Pancreas (tissue), 10 donors: ENCODE results near the gene CCDC15. TPM values are rescaled to one million over a fixed set of nuclear protein-coding genes. Genes with fewer than 3 reads are reported as not detected.

Experiments used
- ATAC-seq, 4 donors: fragments of 200-7000 bp; cut with Tn5 transposase; one replicate each; pipeline versions ENCODE4 v1.8.0 to v1.9.1; 2020; ENCODE audit warnings: mild to moderate bottlenecking in 4 of 4, moderate library complexity in 4 of 4
- DNase-seq, 6 donors: peaks; one replicate each; pipeline ENCODE4 v3.0.0-alpha.2; 2020
- FAIRE-seq: peaks from 2 replicates; lab custom pipeline; 2012; peaks lifted over from hg19 to GRCh38; lab: Jason Lieb, UNC
- H3K27ac ChIP-seq, 4 donors: fragments of 200-600 bp; sonication (generic); 1 replicate in 3 of 4; 2 replicates in 1 of 4; pipeline versions ENCODE4 v1.5.0 to v1.8.0; 2020
- H3K27me3 ChIP-seq, 4 donors: fragments of 200-600 bp; one replicate each; pipeline ENCODE4 v1.8.0; 2021
- H3K36me3 ChIP-seq, 3 donors: fragments of 200-600 bp; sonication (generic) in 1 of 3; one replicate each; pipeline versions ENCODE4 v1.5.0 to v1.8.0; 2020 to 2021
- H3K4me1 ChIP-seq, 3 donors: fragments of 200-600 bp; one replicate each; pipeline ENCODE4 v1.8.0; 2021
- H3K4me3 ChIP-seq, 4 donors: fragments of 200-600 bp; sonication (generic) in 2 of 4; one replicate each; pipeline versions ENCODE4 v1.5.0 to v1.8.0; 2020 to 2021
- H3K9me3 ChIP-seq, 4 donors: fragments of 200-600 bp; one replicate each; pipeline ENCODE4 v1.8.0; 2021
- WGBS, 2 donors: extraction: QIAGEN DNeasy Blood & Tissue Kit; methylation state at CpG; one replicate each; pipeline ENCODE4 v1.1.7; 2013; 5-methylcytosine and 5-hydroxymethylcytosine counted together
- intact Hi-C, 3 donors: fragments of 100-400 bp; cut with DNase I; formaldehyde crosslinking; loops; one replicate each; pipeline versions ENCODE4 v1.11.1 to v1.14.2; 2022
- polyA plus RNA-seq, 2 donors: library from polyadenylated mRNA; stranded (reverse); fragments of 200-250 nt; gene quantifications; one replicate each; pipeline ENCODE4 v1.2.3, GENCODE V29; 2013
- total RNA-seq, 6 donors: library from RNA; stranded (reverse); fragmentation: NEBNext Ultra II Directional in 4 of 6; extraction: Animal tissue kit (Norgen Biotek cat#: 25700) in 4 of 6; gene quantifications; one replicate each; pipeline versions ENCODE4 v1.2.1 to v1.2.4, GENCODE V29; 2021 to 2023
- TF ChIP-seq, protein P1 (sequence below), 4 donors: fragments of 200-600 bp; sonication (generic) in 3 of 4; IDR thresholded peaks; one replicate each; pipeline versions ENCODE4 v1.5.0 to v1.8.0; 2021; ENCODE audit warnings: antibody characterized with exemption in 4 of 4
- donor health status: healthy with polysubstance abuse.
- donor health status: DM: no; HTN: no; CAD: no; lungs with moderate emphysema.
- donor health status: DM: no; HTN: no; CAD: no.
- donor health status: control.
- donor health status: control.
- donor health status: Bipolar disorder and iron deficiency.
- donor health status: DM: yes; HTN: yes; CAD: no.
- donor health status: DM: no; HTN: no; CAD: no.
- donor health status: DM: no; HTN: no; CAD: no.
- donor health status: DM: yes; HTN: yes; CAD: no.

The CCDC15 gene
- total and polyA plus RNA-seq, 8 donors: 0.23 to 1.4 (median 0.73) TPM

DNA sequence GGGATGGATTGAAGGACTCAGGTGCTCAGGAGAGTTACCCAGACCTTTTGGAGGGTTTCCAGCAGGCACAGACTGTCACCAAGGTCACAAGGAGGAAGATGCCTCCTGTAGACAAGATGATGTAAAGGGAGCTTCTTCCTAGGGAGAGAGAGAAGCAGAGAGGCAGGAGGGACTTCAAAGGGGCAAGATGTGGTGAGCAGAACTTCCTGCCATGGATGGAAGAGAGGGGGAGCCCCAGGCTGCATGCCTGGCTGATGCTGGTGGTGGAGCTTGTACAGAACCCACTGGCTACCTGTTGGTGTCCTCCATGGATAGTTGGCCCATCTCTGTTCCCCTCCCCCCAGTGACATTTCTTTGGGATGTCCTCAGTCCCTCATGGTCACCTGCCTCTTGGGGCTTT, 30.7 kb upstream of the CCDC15 start:
- TF ChIP-seq, protein P1, sequence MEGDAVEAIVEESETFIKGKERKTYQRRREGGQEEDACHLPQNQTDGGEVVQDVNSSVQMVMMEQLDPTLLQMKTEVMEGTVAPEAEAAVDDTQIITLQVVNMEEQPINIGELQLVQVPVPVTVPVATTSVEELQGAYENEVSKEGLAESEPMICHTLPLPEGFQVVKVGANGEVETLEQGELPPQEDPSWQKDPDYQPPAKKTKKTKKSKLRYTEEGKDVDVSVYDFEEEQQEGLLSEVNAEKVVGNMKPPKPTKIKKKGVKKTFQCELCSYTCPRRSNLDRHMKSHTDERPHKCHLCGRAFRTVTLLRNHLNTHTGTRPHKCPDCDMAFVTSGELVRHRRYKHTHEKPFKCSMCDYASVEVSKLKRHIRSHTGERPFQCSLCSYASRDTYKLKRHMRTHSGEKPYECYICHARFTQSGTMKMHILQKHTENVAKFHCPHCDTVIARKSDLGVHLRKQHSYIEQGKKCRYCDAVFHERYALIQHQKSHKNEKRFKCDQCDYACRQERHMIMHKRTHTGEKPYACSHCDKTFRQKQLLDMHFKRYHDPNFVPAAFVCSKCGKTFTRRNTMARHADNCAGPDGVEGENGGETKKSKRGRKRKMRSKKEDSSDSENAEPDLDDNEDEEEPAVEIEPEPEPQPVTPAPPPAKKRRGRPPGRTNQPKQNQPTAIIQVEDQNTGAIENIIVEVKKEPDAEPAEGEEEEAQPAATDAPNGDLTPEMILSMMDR (IDR thresholded peaks at IDR 0.05): no peak
- DNase-seq (no peak), FAIRE-seq (no peak), ATAC-seq (no peak)
- Histone ChIP-seq H3K4me3 (no peak overlapping the region), H3K27ac (no peak overlapping the region), H3K36me3 (no peaks in the 10 kb centered on the region), H3K27me3 (peaks cover 0 to 4% (median 0%) of the 10 kb centered on the region in 4 donors), H3K9me3 (no peaks in the 10 kb centered on the region), H3K4me1 (no peaks in the 10 kb centered on the region)
- intact Hi-C loops: no loop called here

DNA sequence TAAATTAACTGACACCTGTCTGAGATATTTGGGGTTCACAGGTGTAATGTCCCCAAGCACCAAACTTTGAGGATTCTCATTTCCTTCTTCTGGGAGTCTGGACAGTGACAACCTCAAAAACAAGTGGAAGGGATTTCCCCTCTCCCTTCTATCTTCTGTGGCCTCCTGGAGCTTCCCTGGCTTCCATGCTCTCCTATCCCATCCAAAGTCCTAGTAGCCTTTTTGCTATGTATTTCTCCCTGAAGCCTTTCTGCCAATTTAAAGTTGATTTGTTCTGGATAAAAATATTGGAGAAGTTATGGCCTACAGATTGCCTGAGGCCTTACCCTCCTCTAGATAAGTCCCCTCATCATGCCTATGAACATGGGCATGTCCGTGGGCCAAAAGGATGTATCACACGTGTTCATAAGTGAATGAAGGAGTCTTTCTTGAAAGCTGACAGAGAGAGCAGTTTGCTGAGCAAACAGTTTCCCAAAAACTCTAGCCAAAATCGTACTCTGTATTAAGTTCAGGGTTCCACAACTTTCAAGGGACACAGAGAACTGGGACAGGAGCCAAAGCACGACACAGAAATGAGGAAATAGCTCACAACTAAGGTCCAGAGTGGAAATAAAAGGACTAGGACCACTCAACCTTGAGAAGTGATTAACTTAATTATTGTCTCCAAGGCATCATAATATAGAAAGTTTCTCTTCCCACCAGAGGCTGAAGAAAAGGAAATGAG, 24.9 kb upstream of the CCDC15 start:
- ATAC-seq (no peak), FAIRE-seq (no peak)
- WGBS, 2 donors: 26 to 30% methylated on average over 4 of the region's 4 CpGs

DNA sequence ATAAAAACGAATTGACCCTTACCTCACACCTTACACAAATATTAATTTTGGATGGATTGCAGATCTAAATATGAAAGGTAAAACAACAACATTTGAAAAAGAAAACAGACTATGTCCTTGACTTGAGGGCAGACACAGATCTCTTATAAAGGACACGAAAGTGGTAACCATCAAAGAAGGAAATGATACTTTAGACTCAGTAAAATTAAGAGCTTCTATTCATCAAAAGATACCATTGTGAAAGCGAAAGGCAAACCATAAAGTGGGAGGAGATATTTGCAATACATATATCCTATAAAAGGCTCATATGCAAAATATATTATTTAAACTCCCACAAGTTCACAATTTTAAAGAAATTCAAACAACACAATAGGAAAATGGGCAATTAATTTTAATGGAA, 23.2 kb upstream of the CCDC15 start:
- no peak for DNase-seq
- no peaks in the 10 kb centered on the region for H3K9me3 ChIP-seq
- H3K27ac ChIP-seq: no peak overlapping the region
- no peak overlapping the region for H3K4me3 ChIP-seq
- H3K27me3 ChIP-seq: peaks cover 0 to 3% (median 0%) of the 10 kb centered on the region in 4 donors
- FAIRE-seq: no peak
- H3K4me1 ChIP-seq: no peaks in the 10 kb centered on the region
- no peaks in the 10 kb centered on the region for H3K36me3 ChIP-seq
- intact Hi-C loops: no loop called here
- WGBS, 2 donors: 55 to 60% methylated on average over 3 of the region's 3 CpGs
- TF ChIP-seq, protein P1 (IDR thresholded peaks at IDR 0.05): no peak
- ATAC-seq: no peak

More for the DNA sequence above, 24.9 kb upstream of the CCDC15 start:
- Histone ChIP-seq H3K4me3 (no peak overlapping the region), H3K36me3 (no peaks in the 10 kb centered on the region), H3K9me3 (no peaks in the 10 kb centered on the region), H3K27me3 (peaks cover 0 to 3% (median 0%) of the 10 kb centered on the region in 4 donors), H3K4me1 (no peaks in the 10 kb centered on the region), H3K27ac (no peak overlapping the region)
- intact Hi-C loops: no loop called here
- TF ChIP-seq, protein P1 (IDR thresholded peaks at IDR 0.05): no peak
- DNase-seq: no peak

DNA sequence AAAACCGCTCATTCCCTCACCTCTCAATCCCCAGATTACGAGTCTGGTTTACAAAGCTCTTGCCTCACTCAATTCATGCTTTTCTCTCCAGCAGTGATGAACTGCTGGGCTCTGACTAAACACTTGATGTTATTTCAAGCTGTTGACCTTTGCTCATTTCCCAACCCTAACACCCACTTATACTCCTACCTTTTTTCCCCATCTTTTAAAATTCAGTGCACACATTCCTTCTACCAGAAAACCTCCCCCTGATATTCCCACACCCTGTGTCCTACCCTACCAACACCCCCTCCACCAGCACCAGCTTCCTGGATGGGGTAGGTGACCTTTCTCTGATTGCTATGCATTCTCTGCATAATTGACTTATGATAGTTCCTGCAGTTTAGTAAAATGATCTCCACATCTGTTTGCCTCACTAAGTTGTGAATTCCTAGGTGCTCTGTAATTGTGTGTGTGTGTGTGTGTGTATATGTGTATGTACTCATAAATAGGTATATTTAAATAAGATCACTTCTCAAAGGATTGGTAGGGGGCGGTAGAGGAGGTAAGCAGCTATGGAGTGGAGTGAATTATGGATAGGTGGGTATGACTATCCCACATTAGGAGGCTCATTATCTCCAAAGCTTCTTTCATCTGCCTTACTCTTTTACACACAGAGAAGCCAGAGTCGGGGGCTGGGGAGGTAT, 19.0 kb upstream of the CCDC15 start:
- Histone ChIP-seq H3K4me3 (no peak overlapping the region), H3K27me3 (peaks cover 0 to 3% (median 0%) of the 10 kb centered on the region in 4 donors), H3K27ac (no peak overlapping the region), H3K9me3 (no peaks in the 10 kb centered on the region), H3K4me1 (no peaks in the 10 kb centered on the region), H3K36me3 (no peaks in the 10 kb centered on the region)
- intact Hi-C loops: no loop called here
- DNase-seq: no peak
- peak in 1 of 4 donors; percentile 29 for ATAC-seq
- no peak for FAIRE-seq
- TF ChIP-seq, protein P1 (IDR thresholded peaks at IDR 0.05): no peak
- 53 to 67% methylated on average over 4 of the region's 4 CpGs for WGBS, 2 donors
